Uterus (tissue), 2 donors: ENCODE measurements around the gene PFN4.

Experiments
- CTCF ChIP-seq, 4 experiments: fragments of 200-600 bp in 2 of 4; fragments of 450-650 bp in 2 of 4; sonication (generic) in 2 of 4; IDR thresholded peaks; one replicate each; pipeline ENCODE4 v1.5.1; 2016 to 2019; ENCODE audit warnings: antibody characterized with exemption in 4 of 4, mild to moderate bottlenecking in 2 of 4, moderate library complexity in 1 of 4
- POLR2A ChIP-seq, 2 donors: fragments of 450-650 bp; IDR thresholded peaks; one replicate each; pipeline ENCODE4 v1.6.1; 2016; ENCODE audit warnings: antibody characterized with exemption in 2 of 2, mild to moderate bottlenecking in 1 of 2, moderate library complexity in 1 of 2

- TF ChIP-seq CTCF (IDR thresholded peaks at IDR 0.05) (no peak), POLR2A (IDR thresholded peaks at IDR 0.05) (no peak)
Measured at GRCh38 chr2:24088821-24089359, 34.2 kb downstream of the PFN4 start.
